ENCODE measurements around the gene LRRC3C. TPM values are rescaled to one million over a fixed set of nuclear protein-coding genes. Genes with fewer than 3 reads are reported as not detected.

LRRC3C gene
- total and polyA plus RNA-seq, 2 donors (not counting 1 experiment from before 2014, with no cell fraction given), result 0.12 TPM; not detected in 1

DNA sequence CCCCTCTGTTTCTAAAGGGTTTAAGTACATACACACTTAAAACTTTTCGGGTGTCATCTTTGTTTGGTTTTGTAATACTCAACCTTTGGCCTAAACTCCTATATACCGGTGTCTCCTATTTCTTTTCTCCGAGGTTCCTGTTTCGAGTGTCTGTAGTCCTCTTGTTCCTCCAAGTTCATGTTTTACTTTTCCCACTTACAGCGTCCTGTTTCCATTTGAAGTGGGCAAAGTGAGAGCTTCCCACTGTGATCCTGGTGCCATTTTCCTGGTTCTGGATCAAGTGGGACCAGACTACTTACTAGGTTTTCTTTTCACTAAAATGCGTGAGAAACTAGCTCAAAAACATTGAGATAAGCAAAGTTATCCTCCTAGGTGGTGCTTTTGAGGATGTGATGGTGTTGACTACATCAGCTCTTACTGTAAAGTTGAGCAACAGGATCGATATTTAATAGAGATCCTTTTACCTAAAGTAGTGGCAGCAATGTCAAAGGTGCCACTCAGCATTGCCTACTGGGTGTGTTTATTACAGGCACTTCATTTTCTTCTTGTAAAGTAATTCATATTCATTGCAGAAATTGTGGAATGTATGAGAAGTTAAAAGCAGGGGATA lies 54.3 kb downstream of the LRRC3C start:
- Mint-ChIP-seq H3K9me3 (ENCODE audit: insufficient read depth) (no peaks in the 10 kb centered on the region), H3K4me1 (peaks cover 38% of the 10 kb centered on the region), H3K27ac (peak overlapping the region; percentile 95), H3K27me3 (no peaks in the 10 kb centered on the region), H3K4me3 (peak overlapping the region; percentile 96)
- ChIA-PET CTCF (interaction anchor here (0.6 to 8.1 kb wide), 11 partner anchors 24 to 359 kb away, joined by 3 to 97 read pairs (median 3); partner anchors contain the start of genes LRRC3C, MED24 and ORMDL3), POLR2A (interaction anchor here (0.9 to 2.9 kb wide), 2 partner anchors 23 to 54 kb away, joined by 3 to 12 read pairs; partner anchors contain the start of genes LRRC3C and ORMDL3)
- ATAC-seq (ENCODE audit: low read depth) (no peak), DNase-seq (peak; percentile 28)
- Histone ChIP-seq H4K20me1 (ENCODE audit: control insufficient read depth, insufficient read depth, low read length, poor library complexity, severe bottlenecking) (peaks cover 23% of the 10 kb centered on the region), H3K4me2 (replicated peaks; ENCODE audit: low read depth, low read length, poor library complexity, severe bottlenecking) (peak overlapping the region; percentile 95), H3K36me3 (replicated peaks in 1 of 2; ENCODE audit: control extremely low read depth in 1 of 2, control insufficient read depth in 1 of 2, extremely low read depth in 1 of 2, insufficient read depth in 2 of 2, low read length in 1 of 2) (peaks cover 0 to 29% of the 10 kb centered on the region in 2 experiments), H3K4me3 (ENCODE audit: control extremely low read depth in 1 of 5, extremely low read depth in 1 of 5, insufficient read depth in 1 of 5, low read depth in 2 of 5, low read length in 4 of 5) (peak overlapping the region; percentile 64 to 93 (median 91)), H3K27me3 (replicated peaks in 1 of 4; ENCODE audit: control extremely low read depth in 1 of 4, control insufficient read depth in 3 of 4, insufficient read depth in 4 of 4, low read length in 3 of 4) (no peaks in the 10 kb centered on the region), H3K9me3 (ENCODE audit: control extremely low read depth in 1 of 3, control insufficient read depth in 2 of 3, insufficient read depth in 1 of 3, low read length in 2 of 3) (no peaks in the 10 kb centered on the region), H3K27ac (ENCODE audit: low read length in 2 of 2) (peak overlapping the region; percentile 92 to 97), H3K9ac (ENCODE audit: low read length) (peak overlapping the region; percentile 97), H2AFZ (ENCODE audit: insufficient read depth, low read depth, low read length, poor library complexity, severe bottlenecking) (peak overlapping the region; percentile 9), H3K4me1 (ENCODE audit: control insufficient read depth in 2 of 2, insufficient read depth in 2 of 2, low read length in 2 of 2) (peaks cover 25 to 26% of the 10 kb centered on the region in 2 donors), H3K79me2 (ENCODE audit: control insufficient read depth, insufficient read depth, low read length) (peaks cover 40% of the 10 kb centered on the region)
- intact Hi-C loops (cut with micrococcal nuclease), result loop anchor here (2.0 to 10.0 kb wide), 5 partner anchors 117 to 577 kb away; partner anchors contain the start of genes CDK12, FBXL20, IKZF3 and STARD3
- 0% methylated on average over 1 of the region's 7 CpGs for WGBS (ENCODE audit: insufficient coverage)
- no peak for TF ChIP-seq EZH2 (IDR thresholded peaks at IDR 0.05; ENCODE audit: borderline replicate concordance, insufficient read depth, low read depth, low read length, poor library complexity, severe bottlenecking)
- TF ChIP-seq CTCF (IDR thresholded peaks at IDR 0.05), result no peak

DNA sequence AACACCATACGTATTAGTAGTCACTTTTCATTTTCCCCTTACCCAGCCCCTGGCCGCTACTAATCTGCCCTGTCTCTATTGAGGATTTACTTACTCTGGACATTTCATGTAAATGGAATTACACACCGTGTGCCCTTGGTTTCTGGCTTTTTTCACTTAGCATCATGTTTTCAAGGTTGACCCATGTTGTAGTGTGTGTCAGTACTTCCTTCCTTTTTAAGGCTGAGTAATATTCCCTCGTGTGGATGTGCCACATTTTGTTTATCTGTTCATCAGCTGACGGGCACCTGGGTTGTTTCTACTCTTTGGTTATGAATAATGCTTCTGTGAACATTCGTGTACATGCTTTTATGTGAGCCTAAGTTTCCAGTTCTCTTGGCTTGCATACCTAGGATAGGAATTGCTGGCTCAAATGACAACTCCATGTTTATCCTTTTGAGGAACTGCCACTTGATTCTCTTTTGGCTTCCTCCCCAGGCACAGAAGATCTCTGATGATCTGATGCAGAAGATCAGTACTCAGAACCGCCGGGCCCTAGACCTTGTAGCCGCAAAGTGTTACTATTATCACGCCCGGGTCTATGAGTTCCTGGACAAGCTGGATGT lies 60.8 kb downstream of the LRRC3C start:
- 92% methylated on average over 11 of the region's 11 CpGs for WGBS (ENCODE audit: insufficient coverage)
- Histone ChIP-seq H3K9me3 (ENCODE audit: control extremely low read depth in 1 of 3, control insufficient read depth in 2 of 3, insufficient read depth in 1 of 3, low read length in 2 of 3) (no peaks in the 10 kb centered on the region), H3K27ac (ENCODE audit: low read length in 2 of 2) (no peak overlapping the region), H3K79me2 (ENCODE audit: control insufficient read depth, insufficient read depth, low read length) (peaks cover 23% of the 10 kb centered on the region), H3K9ac (ENCODE audit: low read length) (no peak overlapping the region), H4K20me1 (ENCODE audit: control insufficient read depth, insufficient read depth, low read length, poor library complexity, severe bottlenecking) (peaks cover 45% of the 10 kb centered on the region), H3K36me3 (replicated peaks in 1 of 2; ENCODE audit: control extremely low read depth in 1 of 2, control insufficient read depth in 1 of 2, extremely low read depth in 1 of 2, insufficient read depth in 2 of 2, low read length in 1 of 2) (peaks cover 8 to 90% of the 10 kb centered on the region in 2 experiments), H3K4me1 (ENCODE audit: control insufficient read depth in 2 of 2, insufficient read depth in 2 of 2, low read length in 2 of 2) (peaks cover 0 to 3% of the 10 kb centered on the region in 2 donors), H3K27me3 (replicated peaks in 1 of 4; ENCODE audit: control extremely low read depth in 1 of 4, control insufficient read depth in 3 of 4, insufficient read depth in 4 of 4, low read length in 3 of 4) (no peaks in the 10 kb centered on the region), H3K4me3 (ENCODE audit: control extremely low read depth in 1 of 5, extremely low read depth in 1 of 5, insufficient read depth in 1 of 5, low read depth in 2 of 5, low read length in 4 of 5) (no peak overlapping the region), H2AFZ (ENCODE audit: insufficient read depth, low read depth, low read length, poor library complexity, severe bottlenecking) (no peak overlapping the region), H3K4me2 (replicated peaks; ENCODE audit: low read depth, low read length, poor library complexity, severe bottlenecking) (no peak overlapping the region)
- H3K27ac Mint-ChIP-seq, result no peak overlapping the region
- peaks cover 3% of the 10 kb centered on the region for H3K4me1 Mint-ChIP-seq
- no peaks in the 10 kb centered on the region for H3K9me3 Mint-ChIP-seq (ENCODE audit: insufficient read depth)
- TF ChIP-seq EZH2 (IDR thresholded peaks at IDR 0.05; ENCODE audit: borderline replicate concordance, insufficient read depth, low read depth, low read length, poor library complexity, severe bottlenecking) (no peak), CTCF (IDR thresholded peaks at IDR 0.05) (no peak)
- DNase-seq (no peak), ATAC-seq (ENCODE audit: low read depth) (no peak)
- CTCF ChIA-PET, result interaction anchor here (1.4 kb wide), 1 partner anchor 88 kb away, joined by 3 read pairs; no protein-coding TSS in a partner anchor
- no peaks in the 10 kb centered on the region for H3K27me3 Mint-ChIP-seq
- H3K4me3 Mint-ChIP-seq, result no peak overlapping the region
- intact Hi-C loops (cut with micrococcal nuclease), result loop anchor here (10.0 kb wide), 1 partner anchor 584 kb away; the partner anchor contains the start of gene FBXL20
- POLR2A ChIA-PET, result no interaction called here

Data from B cell (primary cell).